Neural cell (in vitro differentiated cells): ENCODE measurements around the gene GOLM1.

Experiments used
- CTCF ChIP-seq: fragments of 450-650 bp; IDR thresholded peaks from 2 replicates; pipeline ENCODE4 v1.5.1; 2014; ENCODE audit warnings: antibody characterized with exemption, mild to moderate bottlenecking, moderate library complexity; ENCODE audit not compliant: poor library complexity, severe bottlenecking
- EP300 ChIP-seq: fragments of 450-650 bp; conservative IDR thresholded peaks from 2 replicates; pipeline ENCODE4 v1.6.1; 2014; ENCODE audit warnings: antibody characterized with exemption, mild to moderate bottlenecking, moderate library complexity; ENCODE audit not compliant: poor library complexity, severe bottlenecking
- EZH2 ChIP-seq: fragments of 200-600, 300-800 bp; shearing (Covaris generic), sonication (generic); IDR thresholded peaks from 2 replicates; pipeline ENCODE4 v1.6.1; 2014; ENCODE audit warnings: antibody characterized with exemption, low read length, borderline replicate concordance, mild to moderate bottlenecking; ENCODE audit not compliant: insufficient read depth, poor library complexity, severe bottlenecking
- RAD21 ChIP-seq: fragments of 450-650 bp; conservative IDR thresholded peaks from 2 replicates; pipeline ENCODE4 v1.6.1; 2014; ENCODE audit warnings: antibody characterized with exemption, mild to moderate bottlenecking, moderate library complexity

- no peak for TF ChIP-seq EZH2
- no peak for TF ChIP-seq EP300
- no peak for TF ChIP-seq RAD21
- no peak for TF ChIP-seq CTCF
These were observed 7.9 kb downstream of the GOLM1 start for GRCh38 chr9:86091477-86091876.
